ENCODE data around the gene KIF12. TPM values are rescaled to one million over a fixed set of nuclear protein-coding genes. Genes with fewer than 3 reads are reported as not detected.

The KIF12 gene
- total and polyA plus RNA-seq, 2 of the 13 experiments (the other 11 are each of a cell fraction or from before 2014, with no cell fraction given): 1.8 to 12.5 TPM

DNA sequence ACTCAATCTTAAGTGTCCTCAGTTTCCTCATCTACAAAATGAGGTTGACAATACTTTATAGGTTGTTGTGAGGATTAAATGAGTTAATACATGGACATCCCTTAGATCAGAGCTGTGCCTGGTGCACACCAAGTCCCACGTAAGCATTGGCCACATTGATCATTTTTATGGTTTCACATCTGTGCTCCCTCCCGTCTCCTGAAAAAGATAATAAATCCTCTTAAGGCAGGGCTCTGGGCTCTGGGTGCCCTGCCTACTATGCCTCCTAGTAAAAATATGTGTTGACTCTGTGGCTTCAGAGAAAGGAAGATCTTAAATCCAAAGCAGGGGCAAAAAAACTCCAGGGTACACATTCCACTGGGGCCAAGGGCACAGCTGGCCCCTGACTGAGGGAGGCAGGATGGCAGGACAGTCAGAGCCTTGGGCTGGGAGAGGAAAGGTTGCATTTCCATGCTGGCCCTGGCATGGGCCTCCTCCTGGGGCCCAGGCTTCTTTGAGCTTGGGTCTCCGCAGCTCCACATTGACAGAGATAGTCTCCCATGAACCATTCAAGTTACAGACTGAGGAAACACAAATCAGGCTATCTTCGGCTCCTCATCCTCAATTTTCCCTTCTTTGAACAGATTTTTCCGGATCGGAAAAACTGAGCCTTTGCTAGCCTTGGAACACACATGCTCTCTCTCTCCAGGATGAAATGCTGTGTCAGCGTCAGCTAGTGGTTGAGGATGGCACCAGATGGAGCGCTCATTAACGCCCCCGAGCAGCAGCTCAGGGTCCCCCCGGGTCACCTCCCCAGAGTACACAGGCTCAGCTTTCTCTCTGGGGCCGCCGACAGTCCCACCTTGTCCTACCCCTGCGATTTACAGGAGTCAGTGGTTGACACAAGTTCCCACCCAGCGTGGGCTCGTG is 22.4 kb upstream of the KIF12 start:
- H3K27ac ChIP-seq (ENCODE audit: extremely low read length, insufficient read depth, low read length): peak overlapping the region; percentile 29
- peak overlapping the region; percentile 40 for H3K4me2 ChIP-seq (ENCODE audit: low read depth, low read length)
- intact Hi-C loops (cut with micrococcal nuclease; ENCODE audit: unreplicated experiment): no loop called here
- no peaks in the 10 kb centered on the region for H3K79me2 ChIP-seq (ENCODE audit: insufficient read depth, low read length)
- no peak overlapping the region; the same call in 1 of the 2 replicates for H3K9ac ChIP-seq (ENCODE audit: insufficient read depth, low read depth, low read length)
- no peak for ATAC-seq
- WGBS (ENCODE audit: low lambda C conversion rate): 84% methylated on average over 12 of the region's 16 CpGs
- no peak for DNase-seq (ENCODE audit: low spot score)
- peaks cover 91% of the 10 kb centered on the region for H3K4me1 ChIP-seq (ENCODE audit: insufficient read depth, low read length)
- ChIA-PET CTCF (ENCODE audit: low intra/inter-chr PET ratio, low total read pairs) (no interaction called here), POLR2A (interaction anchor here (0.9 to 2.6 kb wide), 6 partner anchors 13 to 54 kb away, joined by 3 to 19 read pairs (median 5); partner anchors contain the start of gene COL27A1)
- H3K36me3 ChIP-seq (replicated peaks in 1 of 2; ENCODE audit: control insufficient read depth in 1 of 2, insufficient read depth in 2 of 2, low read length in 2 of 2): no peaks in the 10 kb centered on the region
- peak; percentile 32 for FAIRE-seq
- H3K4me3 ChIP-seq (replicated peaks in 1 of 3; ENCODE audit: insufficient read depth in 1 of 3, low read depth in 2 of 3, low read length in 3 of 3): no peak overlapping the region
- BruUV-seq (replicated peaks): no TSS peak
- no peaks in the 10 kb centered on the region for H3K9me3 ChIP-seq (ENCODE audit: low read length)
- in situ Hi-C loops (cut with HindIII; ENCODE audit: extremely low pct_ligation_motif_present, low pct_unique_long_range_greater_than_20kb): no loop called here
- no peaks in the 10 kb centered on the region for H4K20me1 ChIP-seq (ENCODE audit: insufficient read depth, low read length)
- H2AFZ ChIP-seq (ENCODE audit: low read length): no peak overlapping the region
- H3K27me3 ChIP-seq (ENCODE audit: control insufficient read depth in 1 of 2, insufficient read depth in 2 of 2, low read length in 2 of 2): no peaks in the 10 kb centered on the region
- TF ChIP-seq, protein P1, sequence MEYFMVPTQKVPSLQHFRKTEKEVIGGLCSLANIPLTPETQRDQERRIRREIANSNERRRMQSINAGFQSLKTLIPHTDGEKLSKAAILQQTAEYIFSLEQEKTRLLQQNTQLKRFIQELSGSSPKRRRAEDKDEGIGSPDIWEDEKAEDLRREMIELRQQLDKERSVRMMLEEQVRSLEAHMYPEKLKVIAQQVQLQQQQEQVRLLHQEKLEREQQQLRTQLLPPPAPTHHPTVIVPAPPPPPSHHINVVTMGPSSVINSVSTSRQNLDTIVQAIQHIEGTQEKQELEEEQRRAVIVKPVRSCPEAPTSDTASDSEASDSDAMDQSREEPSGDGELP (IDR thresholded peaks at IDR 0.05; ENCODE audit: borderline replicate concordance, low read depth): peak; percentile 54; the same call in 1 of the 2 replicates
- 0 out of 2 replicates have a peak, but pooled peaks have one; percentile 24 for TF ChIP-seq ZNF225 (CRISPR knock-in tag; IDR thresholded peaks at IDR 0.05)
- no peak for TF ChIP-seq ELF3 (CRISPR knock-in tag; IDR thresholded peaks at IDR 0.05)
- peak; percentile 39; the same call in 1 of the 2 replicates for TF ChIP-seq MED1 (CRISPR knock-in tag; IDR thresholded peaks at IDR 0.05)
- TF ChIP-seq ZNF362 (CRISPR knock-in tag; IDR thresholded peaks at IDR 0.05; ENCODE audit: borderline replicate concordance): peak; percentile 60; the same call in 1 of the 2 replicates
- peak; percentile 38; the same call in 1 of the 2 replicates for TF ChIP-seq SAP130 (CRISPR knock-in tag; IDR thresholded peaks at IDR 0.05; ENCODE audit: low read depth)
- peak; percentile 94 for TF ChIP-seq HIC2 (CRISPR knock-in tag; IDR thresholded peaks at IDR 0.05; ENCODE audit: low read depth)
- TF ChIP-seq ZNF777 (CRISPR knock-in tag; IDR thresholded peaks at IDR 0.05): no peak
- TF ChIP-seq GATAD2A (CRISPR knock-in tag; IDR thresholded peaks at IDR 0.05): peak; percentile 52; the same call in 1 of the 2 replicates
- TF ChIP-seq MAFF (IDR thresholded peaks at IDR 0.05; ENCODE audit: low read depth, low read length): peak; percentile 87
- TF ChIP-seq PITX1 (CRISPR knock-in tag; IDR thresholded peaks at IDR 0.05): peak; percentile 28; the same call in 1 of the 2 replicates
- TF ChIP-seq ZNF746 (CRISPR knock-in tag; IDR thresholded peaks at IDR 0.05): 0 out of 2 replicates have a peak, but pooled peaks have one; percentile 34
- peak; percentile 82 for TF ChIP-seq TEAD3 (CRISPR knock-in tag; optimal IDR thresholded peaks at IDR 0.05; ENCODE audit: borderline replicate concordance)
- peak; percentile 90 to 93 for TF ChIP-seq MAFK (conservative IDR thresholded peaks at IDR 0.05 in 1 of 2, IDR thresholded peaks at IDR 0.05 in 1 of 2; ENCODE audit: low read length in 2 of 2)
- no peak for TF ChIP-seq MAF1 (CRISPR knock-in tag; IDR thresholded peaks at IDR 0.05; ENCODE audit: borderline replicate concordance)
- TF ChIP-seq HNF4A (CRISPR knock-in tag; IDR thresholded peaks at IDR 0.05): peak; percentile 58
